RWPE2 (cell line): ENCODE data around the gene NECTIN2.

Experiments
- ATAC-seq: fragments of 200-7000 bp; cut with Tn5 transposase; 3 replicates; pipeline ENCODE4 v1.9.1; 2021; ENCODE audit warnings: low read depth
- DNase-seq: peaks from one replicate; pipeline ENCODE4 v3.0.0-alpha.2; 2020; ENCODE audit warnings: low spot score
- H3K27ac ChIP-seq: fragments of 450-650 bp; 2 replicates; pipeline ENCODE4 v1.5.1; 2017; ENCODE audit warnings: mild to moderate bottlenecking; ENCODE audit not compliant: poor library complexity, severe bottlenecking
- H3K27me3 ChIP-seq: fragments of 250-450 bp; sonication (Bioruptor Pico); 2 replicates; pipeline ENCODE4 v1.5.1; 2021; ENCODE audit warnings: mild to moderate bottlenecking, moderate library complexity; ENCODE audit not compliant: insufficient read depth, poor library complexity, severe bottlenecking
- H3K36me3 ChIP-seq: fragments of 250-450 bp; sonication (Bioruptor Pico); 2 replicates; pipeline ENCODE4 v1.5.1; 2020; ENCODE audit warnings: low read depth, mild to moderate bottlenecking, moderate library complexity
- H3K4me1 ChIP-seq: fragments of 250-450 bp; sonication (Bioruptor Pico); 2 replicates; pipeline ENCODE4 v1.5.1; 2021; ENCODE audit warnings: mild to moderate bottlenecking, moderate library complexity; ENCODE audit not compliant: insufficient read depth, poor library complexity, severe bottlenecking
- H3K4me3 ChIP-seq: fragments of 250-450 bp; sonication (Bioruptor Pico); 2 replicates; pipeline ENCODE4 v1.5.1; 2021; ENCODE audit warnings: mild to moderate bottlenecking, moderate library complexity; ENCODE audit not compliant: severe bottlenecking
- H3K9me3 ChIP-seq: fragments of 250-450 bp; sonication (Bioruptor Pico); 2 replicates; pipeline ENCODE4 v1.5.1; 2021; ENCODE audit warnings: mild to moderate bottlenecking, moderate library complexity; ENCODE audit not compliant: severe bottlenecking
- TF ChIP-seq, protein P1 (sequence below): fragments of 450-650 bp; IDR thresholded peaks from one replicate; pipeline ENCODE4 v1.5.1; 2017; ENCODE audit warnings: mild to moderate bottlenecking, moderate library complexity; ENCODE audit not compliant: poor library complexity, severe bottlenecking

The NECTIN2 gene

DNA sequence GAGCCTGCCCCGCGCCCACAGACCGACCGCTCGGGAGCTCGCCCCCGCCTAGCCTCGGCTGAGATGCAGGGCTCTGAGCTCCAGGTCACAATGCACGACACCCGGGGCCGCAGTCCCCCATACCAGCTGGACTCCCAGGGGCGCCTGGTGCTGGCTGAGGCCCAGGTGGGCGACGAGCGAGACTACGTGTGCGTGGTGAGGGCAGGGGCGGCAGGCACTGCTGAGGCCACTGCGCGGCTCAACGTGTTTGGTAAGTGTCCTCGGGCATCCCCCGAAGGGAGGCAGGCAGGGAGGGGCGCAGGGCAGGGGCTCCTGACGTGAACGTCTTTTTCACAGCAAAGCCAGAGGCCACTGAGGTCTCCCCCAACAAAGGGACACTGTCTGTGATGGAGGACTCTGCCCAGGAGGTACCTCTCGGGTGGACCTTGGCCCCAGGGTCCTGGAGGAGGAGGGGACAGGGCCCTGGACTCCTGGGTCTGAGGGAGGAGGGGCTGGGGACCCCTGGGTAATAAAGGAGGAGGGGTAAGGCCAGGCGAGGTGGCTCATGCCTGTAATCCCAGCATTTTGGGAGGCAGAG lies 33.9 kb upstream of the NECTIN2 start:
- DNase-seq: no peak
- no peak overlapping the region for H3K27ac ChIP-seq
- TF ChIP-seq, protein P1, sequence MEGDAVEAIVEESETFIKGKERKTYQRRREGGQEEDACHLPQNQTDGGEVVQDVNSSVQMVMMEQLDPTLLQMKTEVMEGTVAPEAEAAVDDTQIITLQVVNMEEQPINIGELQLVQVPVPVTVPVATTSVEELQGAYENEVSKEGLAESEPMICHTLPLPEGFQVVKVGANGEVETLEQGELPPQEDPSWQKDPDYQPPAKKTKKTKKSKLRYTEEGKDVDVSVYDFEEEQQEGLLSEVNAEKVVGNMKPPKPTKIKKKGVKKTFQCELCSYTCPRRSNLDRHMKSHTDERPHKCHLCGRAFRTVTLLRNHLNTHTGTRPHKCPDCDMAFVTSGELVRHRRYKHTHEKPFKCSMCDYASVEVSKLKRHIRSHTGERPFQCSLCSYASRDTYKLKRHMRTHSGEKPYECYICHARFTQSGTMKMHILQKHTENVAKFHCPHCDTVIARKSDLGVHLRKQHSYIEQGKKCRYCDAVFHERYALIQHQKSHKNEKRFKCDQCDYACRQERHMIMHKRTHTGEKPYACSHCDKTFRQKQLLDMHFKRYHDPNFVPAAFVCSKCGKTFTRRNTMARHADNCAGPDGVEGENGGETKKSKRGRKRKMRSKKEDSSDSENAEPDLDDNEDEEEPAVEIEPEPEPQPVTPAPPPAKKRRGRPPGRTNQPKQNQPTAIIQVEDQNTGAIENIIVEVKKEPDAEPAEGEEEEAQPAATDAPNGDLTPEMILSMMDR: no peak
- H3K27me3 ChIP-seq: no peaks in the 10 kb centered on the region
- H3K9me3 ChIP-seq: no peaks in the 10 kb centered on the region
- H3K36me3 ChIP-seq: peaks cover 36% of the 10 kb centered on the region
- ATAC-seq: no peak
- no peak overlapping the region for H3K4me3 ChIP-seq
- H3K4me1 ChIP-seq: peaks cover 15% of the 10 kb centered on the region

GRCh38 chr19:44813070-44813840 lies 32.8 kb upstream of the NECTIN2 start:
- peaks cover 36% of the 10 kb centered on the region for H3K36me3 ChIP-seq
- no peaks in the 10 kb centered on the region for H3K27me3 ChIP-seq
- DNase-seq (no peak), ATAC-seq (no peak)
- no peak overlapping the region for H3K27ac ChIP-seq
- H3K4me3 ChIP-seq: no peak overlapping the region
- TF ChIP-seq, protein P1: no peak
- peaks cover 4% of the 10 kb centered on the region for H3K4me1 ChIP-seq
- H3K9me3 ChIP-seq: no peaks in the 10 kb centered on the region

- Histone ChIP-seq H3K27ac (no peak overlapping the region), H3K4me1 (no peaks in the 10 kb centered on the region), H3K36me3 (peaks cover 36% of the 10 kb centered on the region), H3K9me3 (no peaks in the 10 kb centered on the region), H3K4me3 (no peak overlapping the region), H3K27me3 (no peaks in the 10 kb centered on the region)
- ATAC-seq (no peak), DNase-seq (no peak)
- TF ChIP-seq, protein P1: no peak
Measured at GRCh38 chr19:44813841-44814470, 32.1 kb upstream of the NECTIN2 start.

GRCh38 chr19:44814517-44814916 lies 31.6 kb upstream of the NECTIN2 start:
- no peaks in the 10 kb centered on the region for H3K27me3 ChIP-seq
- ATAC-seq (no peak), DNase-seq (no peak)
- no peaks in the 10 kb centered on the region for H3K4me1 ChIP-seq
- TF ChIP-seq, protein P1: no peak
- no peak overlapping the region for H3K27ac ChIP-seq
- H3K9me3 ChIP-seq: no peaks in the 10 kb centered on the region
- H3K4me3 ChIP-seq: no peak overlapping the region
- peaks cover 36% of the 10 kb centered on the region for H3K36me3 ChIP-seq

- no peak for DNase-seq
- H3K4me3 ChIP-seq: no peak overlapping the region
- TF ChIP-seq, protein P1: no peak
- no peaks in the 10 kb centered on the region for H3K4me1 ChIP-seq
- H3K36me3 ChIP-seq: peaks cover 33% of the 10 kb centered on the region
- no peak for ATAC-seq
- H3K9me3 ChIP-seq: no peaks in the 10 kb centered on the region
- no peaks in the 10 kb centered on the region for H3K27me3 ChIP-seq
- H3K27ac ChIP-seq: no peak overlapping the region
Measured at GRCh38 chr19:44816301-44816700, 29.8 kb upstream of the NECTIN2 start.
